ENCODE data around the gene FGD6. TPM values are rescaled to one million over a fixed set of nuclear protein-coding genes. Genes with fewer than 3 reads are reported as not detected.

Gene FGD6
- total RNA-seq, 1 experiment from 2014 or later: 28.3 TPM

DNA sequence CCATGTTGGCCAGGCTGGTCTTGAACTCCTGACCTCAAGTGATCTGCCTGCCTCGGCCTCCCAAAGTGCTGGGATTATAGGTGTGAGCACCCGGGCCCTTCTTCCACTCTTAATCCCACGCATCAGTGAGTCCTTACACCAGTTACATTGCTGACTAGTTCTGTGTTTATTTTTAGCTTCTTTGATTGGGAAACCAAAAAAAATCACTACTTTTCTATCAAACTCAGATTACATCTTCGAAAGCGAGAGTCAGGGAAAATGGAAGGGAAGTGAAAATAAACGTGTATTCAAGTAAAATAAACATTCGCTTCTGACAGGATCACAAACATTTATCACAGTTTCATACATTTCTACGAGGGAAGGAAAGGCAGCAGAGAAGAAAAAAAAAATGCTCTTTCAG, 32.2 kb downstream of the FGD6 start:
- Histone ChIP-seq H3K4me3 (ENCODE audit: low read depth in 2 of 2, low read length in 2 of 2) (no peak overlapping the region), H3K4me1 (ENCODE audit: control insufficient read depth, insufficient read depth, low read length) (peaks cover 18% of the 10 kb centered on the region), H3K27me3 (ENCODE audit: control insufficient read depth, insufficient read depth, low read length) (no peaks in the 10 kb centered on the region), H3K36me3 (ENCODE audit: control insufficient read depth, insufficient read depth, low read length) (no peaks in the 10 kb centered on the region), H3K9me3 (ENCODE audit: control insufficient read depth, insufficient read depth, low read depth, low read length) (no peaks in the 10 kb centered on the region), H3K27ac (ENCODE audit: low read length) (no peak overlapping the region)
- intact Hi-C loops (cut with micrococcal nuclease; ENCODE audit: unreplicated experiment) (no loop called here), in situ Hi-C loops (cut with HindIII; ENCODE audit: low pct_unique_long_range_greater_than_20kb, low sequenced_read_pairs) (no loop called here)
- ChIA-PET POLR2A (no interaction called here), CTCF (interaction anchor here (0.6 kb wide), 1 partner anchor 17 kb away, joined by 5 read pairs; no protein-coding TSS in a partner anchor)
- BruUV-seq (replicated peaks): no TSS peak
- TF ChIP-seq SIN3A (IDR thresholded peaks at IDR 0.05; ENCODE audit: borderline replicate concordance, insufficient read depth, low read depth, low read length) (no peak), POLR2AphosphoS5 (IDR thresholded peaks at IDR 0.05; ENCODE audit: low read depth, low read length) (no peak), TCF7L2 (IDR thresholded peaks at IDR 0.05; ENCODE audit: low read depth, low read length) (no peak)
- TF ChIP-seq, protein P1, sequence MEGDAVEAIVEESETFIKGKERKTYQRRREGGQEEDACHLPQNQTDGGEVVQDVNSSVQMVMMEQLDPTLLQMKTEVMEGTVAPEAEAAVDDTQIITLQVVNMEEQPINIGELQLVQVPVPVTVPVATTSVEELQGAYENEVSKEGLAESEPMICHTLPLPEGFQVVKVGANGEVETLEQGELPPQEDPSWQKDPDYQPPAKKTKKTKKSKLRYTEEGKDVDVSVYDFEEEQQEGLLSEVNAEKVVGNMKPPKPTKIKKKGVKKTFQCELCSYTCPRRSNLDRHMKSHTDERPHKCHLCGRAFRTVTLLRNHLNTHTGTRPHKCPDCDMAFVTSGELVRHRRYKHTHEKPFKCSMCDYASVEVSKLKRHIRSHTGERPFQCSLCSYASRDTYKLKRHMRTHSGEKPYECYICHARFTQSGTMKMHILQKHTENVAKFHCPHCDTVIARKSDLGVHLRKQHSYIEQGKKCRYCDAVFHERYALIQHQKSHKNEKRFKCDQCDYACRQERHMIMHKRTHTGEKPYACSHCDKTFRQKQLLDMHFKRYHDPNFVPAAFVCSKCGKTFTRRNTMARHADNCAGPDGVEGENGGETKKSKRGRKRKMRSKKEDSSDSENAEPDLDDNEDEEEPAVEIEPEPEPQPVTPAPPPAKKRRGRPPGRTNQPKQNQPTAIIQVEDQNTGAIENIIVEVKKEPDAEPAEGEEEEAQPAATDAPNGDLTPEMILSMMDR (IDR thresholded peaks at IDR 0.05): no peak
- TF ChIP-seq, protein P2, sequence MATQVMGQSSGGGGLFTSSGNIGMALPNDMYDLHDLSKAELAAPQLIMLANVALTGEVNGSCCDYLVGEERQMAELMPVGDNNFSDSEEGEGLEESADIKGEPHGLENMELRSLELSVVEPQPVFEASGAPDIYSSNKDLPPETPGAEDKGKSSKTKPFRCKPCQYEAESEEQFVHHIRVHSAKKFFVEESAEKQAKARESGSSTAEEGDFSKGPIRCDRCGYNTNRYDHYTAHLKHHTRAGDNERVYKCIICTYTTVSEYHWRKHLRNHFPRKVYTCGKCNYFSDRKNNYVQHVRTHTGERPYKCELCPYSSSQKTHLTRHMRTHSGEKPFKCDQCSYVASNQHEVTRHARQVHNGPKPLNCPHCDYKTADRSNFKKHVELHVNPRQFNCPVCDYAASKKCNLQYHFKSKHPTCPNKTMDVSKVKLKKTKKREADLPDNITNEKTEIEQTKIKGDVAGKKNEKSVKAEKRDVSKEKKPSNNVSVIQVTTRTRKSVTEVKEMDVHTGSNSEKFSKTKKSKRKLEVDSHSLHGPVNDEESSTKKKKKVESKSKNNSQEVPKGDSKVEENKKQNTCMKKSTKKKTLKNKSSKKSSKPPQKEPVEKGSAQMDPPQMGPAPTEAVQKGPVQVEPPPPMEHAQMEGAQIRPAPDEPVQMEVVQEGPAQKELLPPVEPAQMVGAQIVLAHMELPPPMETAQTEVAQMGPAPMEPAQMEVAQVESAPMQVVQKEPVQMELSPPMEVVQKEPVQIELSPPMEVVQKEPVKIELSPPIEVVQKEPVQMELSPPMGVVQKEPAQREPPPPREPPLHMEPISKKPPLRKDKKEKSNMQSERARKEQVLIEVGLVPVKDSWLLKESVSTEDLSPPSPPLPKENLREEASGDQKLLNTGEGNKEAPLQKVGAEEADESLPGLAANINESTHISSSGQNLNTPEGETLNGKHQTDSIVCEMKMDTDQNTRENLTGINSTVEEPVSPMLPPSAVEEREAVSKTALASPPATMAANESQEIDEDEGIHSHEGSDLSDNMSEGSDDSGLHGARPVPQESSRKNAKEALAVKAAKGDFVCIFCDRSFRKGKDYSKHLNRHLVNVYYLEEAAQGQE (IDR thresholded peaks at IDR 0.05; ENCODE audit: insufficient read depth in 1 of 2, low read depth in 2 of 2, low read length in 1 of 2): no peak
- DNase-seq (ENCODE audit: low read depth, low spot score): no peak
- ATAC-seq: no peak

DNA sequence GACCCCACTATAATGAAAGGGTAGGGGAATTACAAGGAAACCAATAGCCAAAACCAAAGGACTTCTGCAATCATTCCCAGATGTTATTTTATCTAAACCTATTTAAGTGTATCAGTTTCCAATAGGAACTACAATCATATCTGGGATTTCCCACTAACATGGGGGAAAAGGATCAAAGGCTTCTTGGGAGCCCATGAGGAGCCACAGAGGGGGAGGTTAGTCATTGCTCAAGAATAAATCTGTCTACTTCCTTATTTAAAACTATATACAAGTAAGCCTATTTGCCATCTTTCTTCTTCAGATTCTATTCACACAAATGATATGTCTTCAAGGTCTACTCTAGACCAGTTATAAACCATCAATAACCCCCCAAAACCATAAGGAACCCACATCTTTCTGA, 33.1 kb downstream of the FGD6 start:
- Histone ChIP-seq H3K27me3 (ENCODE audit: control insufficient read depth, insufficient read depth, low read length) (no peaks in the 10 kb centered on the region), H3K4me1 (ENCODE audit: control insufficient read depth, insufficient read depth, low read length) (peaks cover 19% of the 10 kb centered on the region), H3K4me3 (ENCODE audit: low read depth in 2 of 2, low read length in 2 of 2) (no peak overlapping the region), H3K9me3 (ENCODE audit: control insufficient read depth, insufficient read depth, low read depth, low read length) (no peaks in the 10 kb centered on the region), H3K27ac (ENCODE audit: low read length) (no peak overlapping the region), H3K36me3 (ENCODE audit: control insufficient read depth, insufficient read depth, low read length) (no peaks in the 10 kb centered on the region; the same call in 1 of the 2 replicates)
- ChIA-PET POLR2A (no interaction called here), CTCF (no interaction called here)
- no TSS peak for BruUV-seq (replicated peaks)
- in situ Hi-C loops (cut with HindIII; ENCODE audit: low pct_unique_long_range_greater_than_20kb, low sequenced_read_pairs) (no loop called here), intact Hi-C loops (cut with micrococcal nuclease; ENCODE audit: unreplicated experiment) (no loop called here)
- ATAC-seq (no peak), DNase-seq (ENCODE audit: low read depth, low spot score) (no peak)
- TF ChIP-seq, protein P2 (IDR thresholded peaks at IDR 0.05; ENCODE audit: insufficient read depth in 1 of 2, low read depth in 2 of 2, low read length in 1 of 2): no peak
- TF ChIP-seq, protein P1 (IDR thresholded peaks at IDR 0.05): no peak
- TF ChIP-seq SIN3A (IDR thresholded peaks at IDR 0.05; ENCODE audit: borderline replicate concordance, insufficient read depth, low read depth, low read length): no peak
- TF ChIP-seq POLR2AphosphoS5 (IDR thresholded peaks at IDR 0.05; ENCODE audit: low read depth, low read length): no peak
- TF ChIP-seq TCF7L2 (IDR thresholded peaks at IDR 0.05; ENCODE audit: low read depth, low read length): no peak

Data from Panc1 (cell line).